GM21723 (cell line): ENCODE measurements around the gene KDR.

Experiments used
- ATAC-seq: cut with Tn5 transposase; IDR thresholded peaks from one replicate; pipeline ENCODE4 v1.9.1; 2021; ENCODE audit warnings: mild to moderate bottlenecking, moderate library complexity; ENCODE audit not compliant: unreplicated experiment

Gene KDR

GRCh38 chr4:55125087-55125721 lies at the start of gene KDR:
Gene KDR (minus strand): TSS chr4:55125595. CDS start chr4:55125293, 302 bp downstream.
- no peak for ATAC-seq

DNA sequence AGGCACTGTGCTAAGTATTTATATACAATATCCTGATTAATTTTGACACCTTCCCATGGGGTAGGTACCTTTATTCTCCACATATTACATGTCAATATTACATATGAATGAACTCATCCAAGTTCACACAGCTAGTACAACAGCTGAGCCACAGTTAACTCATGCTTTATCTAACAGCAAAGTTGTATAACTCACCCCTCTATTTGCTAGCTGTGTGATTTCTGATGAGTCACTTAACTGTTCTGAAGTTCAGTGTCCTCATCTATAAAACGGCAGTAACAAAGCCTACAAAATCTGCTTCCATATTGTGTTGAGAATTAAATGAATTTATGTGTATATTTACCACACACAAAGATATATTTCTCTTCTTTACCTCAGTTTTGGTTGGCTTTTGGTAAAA lies 48.2 kb upstream of the KDR start:
- ATAC-seq: no peak

- ATAC-seq: no peak
Measured at GRCh38 chr4:55172694-55173287, 47.4 kb upstream of the KDR start.

DNA sequence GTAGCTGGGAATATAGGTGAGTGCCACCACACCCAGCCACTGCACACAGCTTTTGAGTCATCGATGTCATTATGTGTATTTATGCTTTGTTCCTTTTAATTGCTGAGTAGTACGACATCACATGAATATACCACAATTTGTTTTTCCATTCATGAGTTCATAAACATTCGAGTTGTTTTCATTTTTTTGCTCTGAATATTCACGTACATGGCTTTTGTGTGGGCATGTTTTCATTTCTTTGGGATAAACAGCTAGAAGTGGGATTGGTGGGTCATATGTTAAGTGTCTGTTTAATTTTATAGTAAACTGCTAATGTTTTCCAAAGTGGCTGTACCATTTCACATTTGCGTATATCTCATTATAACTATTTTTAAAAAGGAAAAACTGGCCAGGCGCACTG lies 45.1 kb upstream of the KDR start:
- no peak for ATAC-seq

GRCh38 chr4:55169352-55169961 lies 44.1 kb upstream of the KDR start:
- no peak for ATAC-seq

GRCh38 chr4:55162396-55162795 lies 37.0 kb upstream of the KDR start:
- no peak for ATAC-seq

- ATAC-seq: no peak
Measured at GRCh38 chr4:55161739-55162138, 36.3 kb upstream of the KDR start.

DNA sequence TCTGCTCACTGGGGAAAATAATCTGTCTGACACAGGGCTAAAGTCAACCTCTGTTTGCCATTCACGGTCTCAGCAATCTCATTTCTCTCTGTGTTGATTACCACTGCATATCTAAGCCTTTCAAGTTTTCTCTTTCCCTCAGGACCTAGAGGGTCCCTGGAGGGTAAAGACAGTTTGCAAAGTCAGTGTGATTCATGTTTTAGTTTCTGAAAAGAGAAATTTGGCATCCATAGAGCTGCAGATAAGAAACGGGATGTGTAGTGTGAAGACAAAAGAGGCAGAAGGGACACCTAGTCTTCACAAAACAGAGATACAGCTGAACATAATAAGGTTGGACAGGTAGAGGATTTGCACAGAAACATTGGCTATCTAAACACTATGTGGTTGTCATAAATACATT lies 34.5 kb upstream of the KDR start:
- no peak for ATAC-seq

GRCh38 chr4:55158957-55159356 lies 33.6 kb upstream of the KDR start:
- ATAC-seq: no peak

DNA sequence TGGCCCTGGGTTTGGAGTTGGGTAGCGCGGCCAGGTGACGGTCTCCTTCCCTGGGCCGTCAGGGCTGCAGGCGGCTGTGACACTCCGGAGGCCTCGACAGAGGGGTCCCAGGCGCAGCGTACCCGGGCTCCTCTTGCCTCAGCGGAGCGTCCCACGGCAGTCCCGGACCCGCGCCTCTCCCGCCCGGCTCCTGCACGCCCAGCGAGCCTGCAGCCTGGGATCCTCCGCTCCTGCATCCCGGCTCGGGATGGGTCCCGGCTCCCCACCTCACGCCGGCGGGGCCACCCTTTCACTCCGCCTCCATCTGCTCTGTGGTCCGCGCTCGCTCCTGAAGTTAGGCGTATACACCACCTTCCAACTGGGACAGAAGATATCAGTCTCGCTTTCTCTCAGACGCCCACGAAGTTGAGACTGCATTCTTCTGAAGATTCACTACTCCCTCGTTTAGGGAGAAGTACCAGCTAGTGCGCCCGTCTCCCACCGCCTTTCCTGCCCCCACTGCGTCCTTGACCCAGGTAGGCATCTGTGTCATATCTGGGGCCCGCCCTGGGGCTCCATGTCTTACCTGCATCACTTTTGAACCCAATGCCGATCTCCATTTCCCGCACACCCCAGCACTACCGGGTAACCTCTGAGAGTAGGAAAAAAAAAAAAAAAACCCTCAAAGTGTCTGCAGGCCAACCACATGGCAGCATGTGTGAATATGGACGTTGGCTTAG lies 32.3 kb upstream of the KDR start:
- ATAC-seq: no peak

DNA sequence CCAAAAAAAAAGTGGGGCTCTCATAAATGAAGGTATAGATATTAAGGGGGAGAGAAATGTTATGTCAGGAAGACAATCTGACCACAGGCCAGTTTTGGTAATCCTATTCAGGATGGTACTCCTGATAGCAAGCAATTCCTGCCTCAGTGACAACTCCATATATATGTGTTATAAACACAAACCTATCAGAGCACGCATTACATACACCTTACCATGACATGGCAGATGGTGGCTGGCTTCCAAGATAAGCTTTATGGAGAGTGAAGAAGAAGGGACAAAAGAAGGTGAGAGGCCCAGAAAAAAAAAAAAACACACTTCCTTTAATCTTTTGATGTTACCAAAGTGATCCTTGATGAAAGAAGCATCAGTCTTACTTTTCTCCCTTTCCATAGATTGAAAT lies 29.5 kb upstream of the KDR start:
- ATAC-seq: no peak

DNA sequence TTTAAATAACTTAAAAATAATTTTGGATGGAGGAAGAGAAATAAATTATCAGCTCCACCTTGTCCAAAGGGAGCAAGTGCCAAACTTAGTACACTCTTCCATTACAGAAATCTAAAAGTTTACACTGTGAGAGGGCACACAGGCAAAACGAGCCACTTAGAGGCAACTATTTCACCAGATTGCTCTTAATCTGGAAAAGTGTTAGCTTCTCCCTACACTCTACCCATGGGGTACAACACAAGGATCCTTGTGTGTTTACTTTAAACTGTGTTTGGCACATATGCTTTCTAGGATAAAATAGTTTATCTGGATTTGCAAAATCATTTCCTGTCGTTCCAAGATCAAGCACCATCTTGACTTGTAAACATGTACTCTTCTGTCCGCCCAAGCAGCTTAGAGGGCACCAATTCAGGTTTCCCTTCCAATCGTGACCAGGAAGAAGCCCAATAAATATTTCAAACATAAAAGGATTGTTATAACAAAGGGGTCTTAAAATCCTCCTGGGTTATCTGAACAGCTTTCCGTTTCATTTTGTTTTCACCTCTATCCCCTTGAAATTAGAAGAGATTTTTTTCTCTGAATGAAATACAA lies 29.0 kb upstream of the KDR start:
- ATAC-seq: no peak

GRCh38 chr4:55143858-55144257 lies 18.5 kb upstream of the KDR start:
- ATAC-seq: no peak

DNA sequence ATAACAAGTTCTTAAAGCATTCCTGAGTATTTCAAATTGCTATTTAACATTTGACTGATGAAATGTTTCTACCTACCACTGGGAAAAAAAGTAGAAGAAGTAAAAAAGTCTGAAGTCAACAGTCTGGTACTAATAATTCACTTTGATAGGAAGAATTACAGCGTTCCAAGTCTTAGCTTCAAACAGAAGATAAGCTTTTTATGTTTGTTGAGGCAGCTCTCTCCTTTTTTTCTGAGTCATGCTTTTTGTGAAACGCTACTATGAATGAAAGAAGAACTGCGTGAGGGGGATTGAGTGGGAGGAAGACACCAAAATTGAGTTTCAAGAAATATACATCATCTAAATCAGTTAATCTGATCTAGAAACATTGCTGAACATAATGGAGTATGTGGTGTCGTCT lies 13.0 kb upstream of the KDR start:
- no peak for ATAC-seq

DNA sequence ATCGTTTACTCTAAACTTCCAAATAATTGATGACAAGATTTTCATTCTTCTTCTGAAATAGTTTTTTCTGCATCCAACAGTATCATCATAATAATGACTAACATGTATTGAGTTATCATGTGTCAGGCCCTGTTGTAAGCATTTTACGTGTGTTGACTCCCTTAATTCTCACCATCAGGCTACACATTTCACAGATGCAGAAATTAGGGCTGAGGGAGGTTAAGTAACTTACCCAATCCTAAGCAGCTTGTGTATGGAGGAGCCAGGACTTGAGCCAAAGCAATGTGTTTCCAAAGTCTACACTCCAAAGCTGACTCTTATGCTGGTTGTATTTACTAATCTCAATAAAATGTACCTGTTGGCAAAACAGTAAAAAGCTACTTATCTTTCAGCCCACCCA lies 11.2 kb upstream of the KDR start:
- ATAC-seq: no peak

GRCh38 chr4:55133951-55134350 lies 8.6 kb upstream of the KDR start:
- no peak for ATAC-seq

DNA sequence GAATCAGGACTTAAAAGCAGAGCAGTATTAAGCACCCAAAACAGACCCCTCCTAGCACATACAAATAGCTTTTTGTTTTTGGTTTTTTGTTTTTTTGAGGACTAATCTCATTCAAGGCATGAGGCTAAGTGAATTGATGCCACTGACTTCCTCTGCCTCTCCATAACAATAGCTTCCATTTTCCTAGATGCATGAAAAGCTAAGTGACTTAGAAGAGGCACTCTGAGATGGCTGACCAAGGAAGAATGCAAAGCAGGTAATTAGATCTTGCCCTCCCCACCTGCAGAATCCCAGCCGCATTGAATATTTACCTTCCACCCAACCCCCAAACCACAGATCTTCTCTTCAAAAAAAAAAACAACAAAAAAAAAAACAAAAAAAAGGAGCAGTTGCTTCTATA lies 7.4 kb upstream of the KDR start:
- no peak for ATAC-seq

DNA sequence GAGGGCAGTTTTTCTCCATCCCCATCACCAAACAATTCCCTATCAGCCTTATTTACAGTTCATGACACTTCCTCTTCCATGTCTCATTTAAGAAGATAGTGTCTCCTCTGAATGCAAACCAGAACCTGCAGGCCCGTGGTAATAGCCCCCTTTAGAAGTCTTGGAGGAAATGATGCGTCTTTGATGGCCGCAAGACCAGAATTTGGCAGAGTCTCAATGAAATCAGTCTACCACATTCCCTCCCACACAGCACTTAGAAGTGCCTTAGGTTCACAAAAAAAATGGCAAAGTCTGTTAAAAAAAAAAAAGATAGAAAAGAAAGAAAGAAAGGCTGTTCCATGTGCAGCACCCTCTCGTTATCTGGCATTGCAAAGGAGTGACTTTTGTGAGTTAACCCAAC lies 2.1 kb upstream of the KDR start:
- ATAC-seq: no peak

GRCh38 chr4:55127053-55127452 lies 1.7 kb upstream of the KDR start:
- no peak for ATAC-seq

- ATAC-seq: no peak
Measured at GRCh38 chr4:55125763-55126541, 557 bp upstream of the KDR start.
